ENCODE measurements around the gene CHMP6. TPM values are rescaled to one million over a fixed set of nuclear protein-coding genes. Genes with fewer than 3 reads are reported as not detected.

The CHMP6 gene
- total RNA-seq, 2 experiments from 2014 or later: 13.9 to 16.7 TPM

GRCh38 chr17:80979547-80980378, 11.9 kb upstream of the CHMP6 start:
- POLR2A ChIA-PET: interaction anchor here (0.9 kb wide), 1 partner anchor 504 kb away, joined by 3 read pairs; no protein-coding TSS in a partner anchor
- H3K4me1 Mint-ChIP-seq (ENCODE audit: low read depth): peaks cover 9% of the 10 kb centered on the region
- intact Hi-C loops (cut with micrococcal nuclease): loop anchor here (5.0 kb wide), 1 partner anchor 552 kb away; no protein-coding TSS in a partner anchor

DNA sequence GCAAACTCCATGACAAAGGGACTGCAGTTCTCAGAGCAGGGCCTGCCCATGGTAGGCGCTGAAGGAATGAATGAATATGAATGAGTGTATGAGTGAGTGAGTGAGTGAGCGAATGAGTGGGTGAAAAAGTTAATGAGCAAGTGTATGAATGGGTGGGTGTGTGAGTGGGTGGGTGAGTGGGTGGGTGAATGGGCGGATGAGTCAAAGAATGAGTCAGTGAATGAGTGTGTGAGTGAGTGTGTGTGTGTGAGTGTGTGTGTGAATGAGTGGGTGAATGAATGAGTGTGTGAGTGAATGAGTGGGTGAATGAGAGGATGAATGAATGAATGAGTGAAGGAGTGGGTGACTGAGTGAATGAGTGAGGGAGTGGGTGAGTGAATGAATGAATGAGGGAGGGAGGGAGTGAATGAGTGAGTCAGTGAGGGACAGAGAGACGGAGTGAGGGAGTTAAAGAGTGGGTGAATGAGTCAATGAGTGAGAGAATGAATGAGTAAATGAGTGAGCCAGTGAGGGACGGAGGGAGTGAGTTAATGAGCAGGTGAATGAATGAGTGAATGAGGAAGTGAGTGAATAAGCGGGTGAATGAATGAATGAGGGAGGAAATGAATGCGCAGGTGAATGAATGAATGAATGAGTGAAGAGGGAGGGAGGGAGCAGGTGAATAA, 11.1 kb upstream of the CHMP6 start:
- Mint-ChIP-seq H3K27me3 (peaks cover 10% of the 10 kb centered on the region), H3K9me3 (no peaks in the 10 kb centered on the region), H3K4me3 (no peak overlapping the region), H3K4me1 (ENCODE audit: low read depth) (peaks cover 9% of the 10 kb centered on the region), H3K36me3 (ENCODE audit: low read depth) (no peaks in the 10 kb centered on the region), H3K27ac (no peak overlapping the region)
- ChIA-PET POLR2A (no interaction called here), CTCF (interaction anchor here (1.2 to 2.1 kb wide), 3 partner anchors 52 to 553 kb away, joined by 3 to 8 read pairs (median 8); no protein-coding TSS in a partner anchor)
- DNase-seq (peak; percentile 43), ATAC-seq (peak; percentile 87)
- TF ChIP-seq CTCF (IDR thresholded peaks at IDR 0.05): no peak
- intact Hi-C loops (cut with micrococcal nuclease): loop anchor here (5.0 kb wide), 1 partner anchor 553 kb away; no protein-coding TSS in a partner anchor

More at GRCh38 chr17:80979547-80980378, 11.9 kb upstream of the CHMP6 start:
- no peak overlapping the region for H3K4me3 Mint-ChIP-seq
- no peaks in the 10 kb centered on the region for H3K36me3 Mint-ChIP-seq (ENCODE audit: low read depth)
- no peak for TF ChIP-seq CTCF (IDR thresholded peaks at IDR 0.05)
- CTCF ChIA-PET: interaction anchor here (0.7 to 1.9 kb wide), 3 partner anchors 9 to 552 kb away, joined by 3 to 8 read pairs (median 4); no protein-coding TSS in a partner anchor
- no peak for DNase-seq
- no peaks in the 10 kb centered on the region for H3K9me3 Mint-ChIP-seq
- peaks cover 10% of the 10 kb centered on the region for H3K27me3 Mint-ChIP-seq
- no peak for ATAC-seq
- H3K27ac Mint-ChIP-seq: no peak overlapping the region

DNA sequence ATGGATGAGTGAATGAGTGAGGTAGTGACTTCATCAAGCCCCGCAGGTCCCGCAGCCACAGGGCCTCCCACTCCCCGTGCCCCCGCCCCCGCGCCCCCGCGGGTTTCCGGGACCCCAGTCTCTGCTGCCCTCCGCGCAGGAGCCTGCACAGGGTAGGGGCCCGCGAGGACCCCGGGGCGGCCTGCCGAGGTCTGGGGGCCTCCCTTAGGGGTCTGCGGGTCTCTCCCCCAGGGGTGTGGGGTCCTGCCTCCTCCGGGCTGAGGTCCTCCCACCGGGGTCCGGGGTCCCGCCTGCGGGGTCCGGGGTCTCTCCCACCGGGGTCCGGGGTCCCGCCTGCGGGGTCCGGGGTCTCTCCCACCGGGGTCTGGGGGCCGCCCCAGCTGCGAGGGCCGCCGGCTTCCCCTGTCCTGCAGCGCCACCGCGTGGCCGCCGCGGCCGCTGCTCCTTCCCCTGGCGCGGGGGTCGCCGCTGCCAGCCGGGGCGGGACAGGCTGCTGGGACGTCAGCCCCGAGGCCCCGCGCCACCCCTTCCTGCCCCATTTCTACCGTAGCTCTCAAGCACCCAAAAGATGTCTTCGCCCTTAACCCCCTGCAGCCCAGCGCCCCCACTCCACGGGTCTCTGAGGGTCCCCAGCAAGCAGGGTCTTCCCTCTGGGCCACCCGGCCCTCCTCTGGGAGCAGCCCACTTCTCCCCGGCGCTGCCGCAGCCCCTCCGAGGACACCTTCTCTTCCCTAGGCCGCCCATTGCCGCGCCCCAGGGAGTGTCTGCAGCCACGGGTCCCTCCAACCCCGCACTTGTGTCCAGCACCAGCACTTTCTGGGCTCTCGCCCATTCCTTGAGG, 10.4 kb upstream of the CHMP6 start:
- POLR2A ChIA-PET: no interaction called here
- Mint-ChIP-seq H3K27ac (no peak overlapping the region), H3K36me3 (ENCODE audit: low read depth) (no peaks in the 10 kb centered on the region), H3K4me3 (no peak overlapping the region), H3K4me1 (ENCODE audit: low read depth) (peaks cover 9% of the 10 kb centered on the region), H3K9me3 (no peaks in the 10 kb centered on the region), H3K27me3 (peaks cover 10% of the 10 kb centered on the region)
- ATAC-seq (peak; percentile 50), DNase-seq (peak; percentile 35)
- peak; percentile 99 for TF ChIP-seq CTCF (IDR thresholded peaks at IDR 0.05)
- intact Hi-C loops (cut with micrococcal nuclease): loop anchor here (5.0 kb wide), 1 partner anchor 554 kb away; no protein-coding TSS in a partner anchor
- CTCF ChIA-PET: interaction anchor here (0.7 to 2.1 kb wide), 3 partner anchors 9 to 82 kb away, joined by 3 to 8 read pairs (median 3); no protein-coding TSS in a partner anchor

- Mint-ChIP-seq H3K9me3 (no peaks in the 10 kb centered on the region), H3K4me3 (no peak overlapping the region), H3K27ac (no peak overlapping the region), H3K27me3 (peaks cover 10% of the 10 kb centered on the region), H3K36me3 (ENCODE audit: low read depth) (no peaks in the 10 kb centered on the region), H3K4me1 (ENCODE audit: low read depth) (peaks cover 9% of the 10 kb centered on the region)
- DNase-seq: no peak
- TF ChIP-seq CTCF (IDR thresholded peaks at IDR 0.05): no peak
- ATAC-seq: no peak
- POLR2A ChIA-PET: no interaction called here
- intact Hi-C loops (cut with micrococcal nuclease): loop anchor here (5.0 kb wide), 1 partner anchor 555 kb away; no protein-coding TSS in a partner anchor
- CTCF ChIA-PET: interaction anchor here (0.8 to 2.1 kb wide), 3 partner anchors 11 to 81 kb away, joined by 3 to 8 read pairs (median 3); no protein-coding TSS in a partner anchor
Measured at GRCh38 chr17:80981929-80982425, 9.7 kb upstream of the CHMP6 start.

All from activated CD8-positive, alpha-beta T cell treated with anti-CD3 and anti-CD28 coated beads for 36 hours (primary cell).